Fibroblast of skin of right quadriceps (primary cell): Measurements from ENCODE around the gene ANKK1.

Source experiments
- DNase-seq: peaks from one replicate; pipeline ENCODE4 v3.0.0-alpha.2; 2013

ANKK1 gene

GRCh38 chr11:113411536-113411935, 24.0 kb downstream of the ANKK1 start:
- DNase-seq: no peak

GRCh38 chr11:113412675-113413074, 25.1 kb downstream of the ANKK1 start:
- no peak for DNase-seq

GRCh38 chr11:113415343-113415742, 27.8 kb downstream of the ANKK1 start:
- no peak for DNase-seq

GRCh38 chr11:113417428-113417827, 29.8 kb downstream of the ANKK1 start:
- no peak for DNase-seq

- DNase-seq: no peak
These were observed 31.9 kb downstream of the ANKK1 start for GRCh38 chr11:113419454-113420003.

- DNase-seq: no peak
These were observed 33.2 kb downstream of the ANKK1 start for GRCh38 chr11:113420808-113421207.

GRCh38 chr11:113426686-113427085, 39.1 kb downstream of the ANKK1 start:
- no peak for DNase-seq

- DNase-seq: no peak
These were observed 44.2 kb downstream of the ANKK1 start for GRCh38 chr11:113431746-113432145.

- DNase-seq: no peak
These were observed 47.8 kb downstream of the ANKK1 start for GRCh38 chr11:113435190-113435968.

- no peak for DNase-seq
These were observed 49.2 kb downstream of the ANKK1 start for GRCh38 chr11:113436672-113437252.

GRCh38 chr11:113440816-113441215, 53.2 kb downstream of the ANKK1 start:
- DNase-seq: no peak

- DNase-seq: no peak
These were observed 57.0 kb downstream of the ANKK1 start for GRCh38 chr11:113444502-113445123.

- no peak for DNase-seq
These were observed 58.5 kb downstream of the ANKK1 start for GRCh38 chr11:113446112-113446511.

GRCh38 chr11:113446938-113447337, 59.4 kb downstream of the ANKK1 start:
- DNase-seq: no peak

- peak; percentile 31 for DNase-seq
These were observed 60.2 kb downstream of the ANKK1 start for GRCh38 chr11:113447621-113448315.

GRCh38 chr11:113448316-113448677, 60.7 kb downstream of the ANKK1 start:
- no peak for DNase-seq

GRCh38 chr11:113449743-113450142, 62.2 kb downstream of the ANKK1 start:
- DNase-seq: no peak
